Activated naive CD4-positive, alpha-beta T cell treated with anti-CD3 and anti-CD28 coated beads, Interleukin-2, amount 50 U/mL, for 72 hours (primary cell): Measurements from ENCODE around the gene LRP1-AS. TPM values are rescaled to one million over a fixed set of nuclear protein-coding genes. Genes with fewer than 3 reads are reported as not detected.

Experiments
- ATAC-seq, 2 donors: fragments of 150-1000 bp; cut with Tn5 transposase; 2 replicates each; pipeline ENCODE4 v1.10.0; 2021; ENCODE audit warnings: mild to moderate bottlenecking in 2 of 2, moderate library complexity in 2 of 2
- DNase-seq, 2 donors: peaks; one replicate each; pipeline ENCODE4 v3.0.0; 2021 to 2022; ENCODE audit warnings: low spot score in 2 of 2
- H3K27ac Mint-ChIP-seq, 2 donors: one replicate each; pipeline ENCODE4 v1.8.0; 2022; ENCODE audit warnings: mild to moderate bottlenecking in 2 of 2, mixed read lengths in 2 of 2
- H3K36me3 Mint-ChIP-seq, 2 donors: one replicate each; pipeline ENCODE4 v1.8.0; 2022; ENCODE audit warnings: mixed read lengths in 2 of 2
- H3K9me3 Mint-ChIP-seq, 2 donors: one replicate each; pipeline ENCODE4 v1.8.0; 2022; ENCODE audit warnings: mixed read lengths in 2 of 2
- total RNA-seq, 2 donors: library from RNA; stranded (reverse); gene quantifications; one replicate each; pipeline ENCODE4 v1.2.3, GENCODE V29; 2022

Gene LRP1-AS
- total RNA-seq, 2 donors from 2014 or later = not detected

- DNase-seq (no peak), ATAC-seq (no peak)
- H3K36me3 Mint-ChIP-seq = no peaks in the 10 kb centered on the region
- no peak overlapping the region for H3K27ac Mint-ChIP-seq
- no peaks in the 10 kb centered on the region for H3K9me3 Mint-ChIP-seq
Measured at GRCh38 chr12:57138526-57139272, 8.7 kb downstream of the LRP1-AS start.

GRCh38 chr12:57135527-57136326 lies 11.7 kb downstream of the LRP1-AS start:
- ATAC-seq (no peak), DNase-seq (no peak)
- Mint-ChIP-seq H3K9me3 (no peaks in the 10 kb centered on the region), H3K27ac (no peak overlapping the region), H3K36me3 (no peaks in the 10 kb centered on the region)

DNA sequence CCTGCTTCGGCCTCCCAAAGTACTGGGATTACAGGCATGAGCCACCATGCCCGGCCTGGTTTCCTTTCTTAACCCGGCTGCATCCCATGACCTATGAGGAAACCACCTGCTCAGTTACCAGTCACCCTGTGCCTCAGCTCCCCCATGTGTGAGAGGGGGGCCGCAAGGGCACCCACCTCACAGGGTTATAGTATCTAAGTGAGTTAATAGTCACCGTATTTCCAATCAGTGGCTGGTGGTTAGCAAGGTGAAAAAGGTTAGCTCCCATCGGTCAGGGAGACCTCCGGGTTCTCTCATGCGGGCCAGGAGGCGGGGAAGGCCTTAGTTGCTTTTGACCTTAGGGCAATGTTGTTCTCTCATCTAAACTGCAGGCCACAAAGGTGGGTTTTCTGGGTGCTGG lies 12.5 kb downstream of the LRP1-AS start:
- no peak for DNase-seq
- no peaks in the 10 kb centered on the region for H3K9me3 Mint-ChIP-seq
- no peaks in the 10 kb centered on the region for H3K36me3 Mint-ChIP-seq
- H3K27ac Mint-ChIP-seq = peak overlapping the region in 1 of 2 donors; percentile 21
- ATAC-seq = no peak

DNA sequence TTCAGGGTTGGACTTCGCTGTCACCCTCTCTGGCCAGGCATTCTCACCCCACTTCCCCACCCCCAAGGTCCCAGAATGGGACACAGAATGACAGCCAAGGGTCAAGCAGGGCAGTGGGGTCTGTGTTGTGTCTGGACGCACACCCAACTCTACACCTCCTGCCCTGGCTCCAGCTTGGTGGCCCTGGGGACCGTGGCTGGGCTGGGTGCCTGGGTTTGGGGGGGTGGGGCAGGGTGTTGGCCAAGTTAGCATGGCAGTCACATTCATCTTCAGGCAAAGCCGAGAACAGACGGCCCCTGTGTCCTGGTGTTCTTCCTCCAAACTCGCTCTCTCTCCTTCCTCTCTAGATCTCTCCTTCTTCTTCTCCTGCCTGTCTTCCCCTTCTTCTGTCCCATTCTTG lies 13.5 kb downstream of the LRP1-AS start:
- DNase-seq (no peak), ATAC-seq (no peak)
- no peaks in the 10 kb centered on the region for H3K9me3 Mint-ChIP-seq
- H3K36me3 Mint-ChIP-seq = no peaks in the 10 kb centered on the region
- H3K27ac Mint-ChIP-seq = no peak overlapping the region

DNA sequence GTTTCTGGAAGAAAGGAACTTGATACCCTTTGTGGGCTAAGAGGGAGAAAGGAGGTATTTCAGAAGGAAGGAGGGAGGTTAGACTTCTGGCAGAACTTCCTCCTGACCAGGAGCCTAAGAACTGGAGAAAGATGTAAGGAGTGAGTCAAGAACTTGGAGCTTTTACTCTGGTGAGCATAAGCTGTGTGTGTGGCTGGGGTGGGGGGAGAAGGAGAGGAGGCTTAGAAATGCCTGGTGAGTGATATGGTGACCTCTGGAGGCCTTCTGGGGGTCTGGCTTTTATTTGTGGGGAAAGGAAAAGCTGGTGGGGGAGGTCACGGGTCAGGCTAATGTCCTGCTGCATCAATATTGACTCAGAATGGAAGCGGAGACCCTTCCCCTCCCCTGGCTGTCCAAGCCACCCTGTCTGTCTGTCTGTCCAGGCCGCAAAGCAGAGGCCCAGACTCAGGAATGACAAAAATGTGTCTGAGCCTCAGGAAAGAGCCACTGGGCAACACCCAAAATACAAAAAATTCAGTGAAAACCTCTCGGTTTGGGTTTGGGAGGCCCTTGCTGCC lies 14.3 kb downstream of the LRP1-AS start:
- no peak overlapping the region for H3K27ac Mint-ChIP-seq
- no peak for ATAC-seq
- DNase-seq = no peak
- H3K9me3 Mint-ChIP-seq = no peaks in the 10 kb centered on the region
- H3K36me3 Mint-ChIP-seq = no peaks in the 10 kb centered on the region

DNA sequence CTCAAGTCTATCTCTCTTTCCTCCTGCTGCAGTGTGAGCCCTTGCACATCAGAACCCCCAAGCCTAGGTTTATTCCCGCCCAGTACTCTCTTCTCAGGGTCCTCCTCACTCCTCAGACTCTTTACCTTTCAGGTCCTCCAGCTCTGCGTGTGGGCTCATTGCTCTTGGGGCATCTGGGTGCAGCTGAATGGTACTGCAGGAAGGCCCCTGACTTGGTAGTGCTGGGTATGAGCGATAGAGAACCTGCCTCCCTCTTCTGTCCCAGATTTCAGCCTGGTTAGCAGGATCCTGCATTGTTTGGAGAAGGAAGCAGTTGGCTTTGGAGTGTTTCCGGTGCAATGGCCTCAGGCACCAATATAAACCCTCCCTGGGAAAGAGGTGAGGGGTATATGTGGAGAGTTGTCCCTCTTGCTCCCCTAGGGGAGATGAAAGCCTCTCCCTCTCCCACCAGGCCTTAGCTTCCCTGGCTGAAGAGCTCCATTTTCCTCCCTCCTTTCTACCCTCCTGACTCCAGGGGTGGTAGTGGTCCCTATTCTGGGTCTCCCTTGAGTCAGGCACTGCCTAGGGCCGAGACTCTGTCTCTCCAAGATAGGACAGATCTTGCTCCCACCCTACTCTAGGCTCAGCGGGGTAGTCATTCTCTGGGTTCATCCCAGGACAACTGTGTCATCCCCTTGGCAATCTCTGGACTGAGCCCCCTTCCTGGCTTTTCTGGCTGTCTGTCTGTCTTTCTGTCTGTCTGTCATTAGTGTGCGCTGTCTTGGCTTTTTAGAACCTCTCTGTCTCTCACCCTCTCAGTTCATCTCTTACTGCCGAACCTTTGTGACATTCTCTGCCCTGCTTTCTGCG lies 15.3 kb downstream of the LRP1-AS start:
- DNase-seq (no peak), ATAC-seq (no peak)
- no peaks in the 10 kb centered on the region for H3K9me3 Mint-ChIP-seq
- H3K36me3 Mint-ChIP-seq = no peaks in the 10 kb centered on the region
- H3K27ac Mint-ChIP-seq = no peak overlapping the region

GRCh38 chr12:57130941-57131340 lies 16.5 kb downstream of the LRP1-AS start:
- DNase-seq (no peak), ATAC-seq (no peak)
- no peak overlapping the region for H3K27ac Mint-ChIP-seq
- H3K36me3 Mint-ChIP-seq = no peaks in the 10 kb centered on the region
- H3K9me3 Mint-ChIP-seq = no peaks in the 10 kb centered on the region

GRCh38 chr12:57129889-57130288 lies 17.5 kb downstream of the LRP1-AS start:
- H3K27ac Mint-ChIP-seq = no peak overlapping the region
- no peaks in the 10 kb centered on the region for H3K36me3 Mint-ChIP-seq
- DNase-seq = no peak
- H3K9me3 Mint-ChIP-seq = no peaks in the 10 kb centered on the region
- no peak for ATAC-seq

- no peak for DNase-seq
- H3K36me3 Mint-ChIP-seq = peaks cover 0 to 2% of the 10 kb centered on the region in 2 donors
- no peak overlapping the region for H3K27ac Mint-ChIP-seq
- H3K9me3 Mint-ChIP-seq = peaks cover 0 to 1% of the 10 kb centered on the region in 2 donors
- ATAC-seq = no peak
Measured at GRCh38 chr12:57129321-57129842, 18.0 kb downstream of the LRP1-AS start.

GRCh38 chr12:57128519-57129247 lies 18.7 kb downstream of the LRP1-AS start:
- H3K36me3 Mint-ChIP-seq = peaks cover 0 to 9% of the 10 kb centered on the region in 2 donors
- DNase-seq (no peak), ATAC-seq (no peak)
- H3K9me3 Mint-ChIP-seq = peaks cover 0 to 8% of the 10 kb centered on the region in 2 donors
- H3K27ac Mint-ChIP-seq = peak overlapping the region in 1 of 2 donors; percentile 52

GRCh38 chr12:57127726-57128518 lies 19.5 kb downstream of the LRP1-AS start, which contains the start of gene LRP1:
TSS of gene LRP1 (plus strand) at chr12:57128483. CDS start at chr12:57128965, 482 bp downstream.
- H3K27ac Mint-ChIP-seq = peak within 1 kb of the TSS; percentile 52 to 87

GRCh38 chr12:57127101-57127725 lies 20.2 kb downstream of the LRP1-AS start:
- Mint-ChIP-seq H3K36me3 (peaks cover 0 to 13% of the 10 kb centered on the region in 2 donors), H3K9me3 (peaks cover 0 to 12% of the 10 kb centered on the region in 2 donors), H3K27ac (peak overlapping the region; percentile 52 to 87)
- ATAC-seq (peak; percentile 40 to 46), DNase-seq (peak in 1 of 2 donors; percentile 48)

More at GRCh38 chr12:57127726-57128518, 19.5 kb downstream of the LRP1-AS start, which contains the start of gene LRP1:
- peaks cover 0 to 12% of the 10 kb centered on the region in 2 donors for H3K9me3 Mint-ChIP-seq
- DNase-seq = peak; percentile 73 to 77
- peak; percentile 74 to 78 for ATAC-seq
- peaks cover 0 to 13% of the 10 kb centered on the region in 2 donors for H3K36me3 Mint-ChIP-seq

DNA sequence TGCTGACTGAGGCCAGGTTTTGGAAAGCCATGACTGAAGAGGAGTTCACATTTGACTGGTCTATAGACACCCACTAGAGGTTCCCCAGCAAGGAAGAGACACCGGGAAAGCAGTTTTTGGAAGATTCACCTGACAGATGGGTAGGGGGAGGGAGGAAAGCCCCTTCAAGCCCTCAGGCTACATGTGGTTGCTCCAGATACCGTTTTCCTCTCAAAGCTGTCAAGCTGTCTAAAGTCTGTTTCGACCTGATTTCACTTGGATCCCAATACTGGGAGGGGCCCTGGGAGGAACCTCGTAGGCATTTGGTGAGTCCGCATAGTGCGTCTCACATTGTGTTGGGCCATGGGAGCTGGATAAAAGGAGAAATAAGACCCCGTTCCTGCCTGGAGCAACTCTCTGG lies 20.9 kb downstream of the LRP1-AS start:
- Mint-ChIP-seq H3K36me3 (peaks cover 0 to 13% of the 10 kb centered on the region in 2 donors), H3K27ac (no peak overlapping the region), H3K9me3 (peaks cover 0 to 12% of the 10 kb centered on the region in 2 donors)
- DNase-seq (no peak), ATAC-seq (no peak)

DNA sequence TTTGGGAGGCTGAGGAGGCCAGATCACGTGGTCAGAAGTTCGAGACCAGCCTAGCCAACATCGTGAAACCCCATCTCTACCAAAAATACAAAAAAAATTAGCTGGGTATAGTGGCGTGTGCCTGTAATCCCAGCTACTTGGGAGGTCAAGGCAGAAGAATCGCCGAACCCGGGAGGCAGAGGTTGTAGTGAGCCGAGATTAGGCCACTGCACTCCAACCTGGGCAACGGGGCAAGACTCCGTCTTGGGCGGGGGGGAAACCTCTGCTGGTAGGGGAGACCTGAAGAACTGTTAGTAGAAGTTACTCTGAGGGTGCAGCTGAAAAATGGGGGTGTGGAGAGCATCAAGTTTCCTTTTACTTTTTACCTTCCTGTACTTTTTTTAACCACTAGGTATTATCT lies 21.4 kb downstream of the LRP1-AS start:
- DNase-seq (no peak), ATAC-seq (no peak)
- Mint-ChIP-seq H3K27ac (no peak overlapping the region), H3K9me3 (peaks cover 0 to 12% of the 10 kb centered on the region in 2 donors), H3K36me3 (peaks cover 0 to 13% of the 10 kb centered on the region in 2 donors)
